WTC11 (cell line): Measurements from ENCODE around the gene AKAP11.

Source experiments
- CREB1 ChIP-seq: sonication (generic); formaldehyde crosslinking; IDR thresholded peaks from 2 replicates; pipeline ENCODE4 v1.8.0; 2023; ENCODE audit warnings: mild to moderate bottlenecking, missing genetic modification reagents
- CTCF ChIP-seq: fragments of 200-600 bp; IDR thresholded peaks from 2 replicates; pipeline ENCODE4 v1.8.0; 2022; ENCODE audit warnings: antibody characterized with exemption
- E2F1 ChIP-seq: sonication (generic); formaldehyde crosslinking; IDR thresholded peaks from 2 replicates; pipeline ENCODE4 v1.8.0; 2022; ENCODE audit warnings: mild to moderate bottlenecking, missing genetic modification reagents
- E2F5 ChIP-seq: sonication (generic); formaldehyde crosslinking; IDR thresholded peaks from 2 replicates; pipeline ENCODE4 v1.8.1; 2022; ENCODE audit warnings: mild to moderate bottlenecking, moderate library complexity, missing genetic modification reagents
- FOXJ3 ChIP-seq: sonication (generic); formaldehyde crosslinking; IDR thresholded peaks from 2 replicates; pipeline ENCODE4 v1.9.0; 2021; ENCODE audit warnings: missing genetic modification reagents, mild to moderate bottlenecking, borderline replicate concordance
- OVOL2 ChIP-seq: fragments of 250-450 bp; sonication (Bioruptor Pico); IDR thresholded peaks from 2 replicates; pipeline ENCODE4 v1.9.0; 2021; ENCODE audit warnings: mild to moderate bottlenecking, borderline replicate concordance
- PRDM15 ChIP-seq: sonication (generic); formaldehyde crosslinking; IDR thresholded peaks from 2 replicates; pipeline ENCODE4 v1.8.0; 2022; ENCODE audit warnings: missing genetic modification reagents
- PREB ChIP-seq: sonication (generic); formaldehyde crosslinking; IDR thresholded peaks from 2 replicates; pipeline ENCODE4 v1.8.1; 2022; ENCODE audit warnings: mild to moderate bottlenecking, missing genetic modification reagents, moderate library complexity, borderline replicate concordance
- SMAD3 ChIP-seq: sonication (generic); formaldehyde crosslinking; IDR thresholded peaks from 2 replicates; pipeline ENCODE4 v1.8.0; 2022; ENCODE audit warnings: missing genetic modification reagents, mild to moderate bottlenecking, borderline replicate concordance
- ZBTB43 ChIP-seq: sonication (generic); formaldehyde crosslinking; IDR thresholded peaks from 2 replicates; pipeline ENCODE4 v1.8.1; 2023; ENCODE audit warnings: mild to moderate bottlenecking, missing genetic modification reagents

- no peak for TF ChIP-seq E2F5 (CRISPR knock-in tag)
- no peak for TF ChIP-seq CTCF
- TF ChIP-seq CREB1 (CRISPR knock-in tag), result no peak
- no peak for TF ChIP-seq E2F1
- TF ChIP-seq FOXJ3, result no peak
- TF ChIP-seq PRDM15 (CRISPR knock-in tag), result no peak
- no peak for TF ChIP-seq PREB
- no peak for TF ChIP-seq SMAD3
- TF ChIP-seq OVOL2, result no peak
- TF ChIP-seq ZBTB43 (CRISPR knock-in tag), result no peak
These were observed 88.2 kb downstream of the AKAP11 start for GRCh38 chr13:42360046-42360574.
